ENCODE data around the gene MYOM1.

DNA sequence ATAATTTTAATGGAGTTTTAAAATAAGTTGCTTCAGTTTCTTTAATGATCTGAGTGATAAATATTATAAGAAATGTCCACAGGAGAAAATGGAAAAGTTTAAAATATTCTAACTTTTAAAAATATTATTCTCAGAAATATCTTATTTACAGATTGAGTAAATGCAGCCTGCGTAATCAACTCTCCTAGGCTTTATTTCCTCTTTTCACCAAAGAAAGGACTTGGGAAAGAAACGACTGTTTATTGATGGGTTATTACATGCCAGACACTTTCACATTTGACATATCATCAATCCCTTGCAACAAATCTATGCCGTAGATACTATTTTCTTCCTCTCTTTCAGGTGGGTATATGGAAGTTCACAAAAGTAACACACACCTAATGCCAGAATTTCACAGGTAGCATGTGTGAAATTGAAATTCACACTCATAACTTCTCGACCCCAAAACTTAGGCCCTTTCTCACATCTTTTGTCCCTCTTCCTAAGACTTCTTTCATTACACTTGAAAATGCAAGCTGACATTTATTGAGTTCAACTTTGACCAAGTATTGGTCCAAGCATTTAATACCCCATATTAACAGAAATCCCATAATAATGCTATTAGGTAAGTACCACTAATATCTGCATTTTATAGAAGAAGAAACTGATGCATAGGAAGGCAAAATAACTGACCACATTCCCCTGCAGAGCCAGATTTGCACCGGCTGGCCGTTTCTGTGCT, 49.2 kb downstream of the MYOM1 start:
- TF ChIP-seq, protein P1, sequence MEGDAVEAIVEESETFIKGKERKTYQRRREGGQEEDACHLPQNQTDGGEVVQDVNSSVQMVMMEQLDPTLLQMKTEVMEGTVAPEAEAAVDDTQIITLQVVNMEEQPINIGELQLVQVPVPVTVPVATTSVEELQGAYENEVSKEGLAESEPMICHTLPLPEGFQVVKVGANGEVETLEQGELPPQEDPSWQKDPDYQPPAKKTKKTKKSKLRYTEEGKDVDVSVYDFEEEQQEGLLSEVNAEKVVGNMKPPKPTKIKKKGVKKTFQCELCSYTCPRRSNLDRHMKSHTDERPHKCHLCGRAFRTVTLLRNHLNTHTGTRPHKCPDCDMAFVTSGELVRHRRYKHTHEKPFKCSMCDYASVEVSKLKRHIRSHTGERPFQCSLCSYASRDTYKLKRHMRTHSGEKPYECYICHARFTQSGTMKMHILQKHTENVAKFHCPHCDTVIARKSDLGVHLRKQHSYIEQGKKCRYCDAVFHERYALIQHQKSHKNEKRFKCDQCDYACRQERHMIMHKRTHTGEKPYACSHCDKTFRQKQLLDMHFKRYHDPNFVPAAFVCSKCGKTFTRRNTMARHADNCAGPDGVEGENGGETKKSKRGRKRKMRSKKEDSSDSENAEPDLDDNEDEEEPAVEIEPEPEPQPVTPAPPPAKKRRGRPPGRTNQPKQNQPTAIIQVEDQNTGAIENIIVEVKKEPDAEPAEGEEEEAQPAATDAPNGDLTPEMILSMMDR (IDR thresholded peaks at IDR 0.05), result no peak
- no peak for TF ChIP-seq POLR2AphosphoS5 (IDR thresholded peaks at IDR 0.05; ENCODE audit: low read depth, low read length)
